H1 (cell line): ENCODE results near the gene C15orf61. TPM values are rescaled to one million over a fixed set of nuclear protein-coding genes. Genes with fewer than 3 reads are reported as not detected.

ENCODE experiments used
- CTCF ChIA-PET: fragments of 300-600 bp; sonication (Branson Sonifier 250); formaldehyde crosslinking; loops from one replicate; lab custom pipeline; 2021; ENCODE audit not compliant: partially characterized antibody; lab: Charles Lee
- POLR2A ChIA-PET: fragments of 300-600 bp; sonication (Branson Sonifier 250); formaldehyde crosslinking; loops from one replicate; lab custom pipeline; 2021; ENCODE audit warnings: inconsistent platforms; ENCODE audit not compliant: partially characterized antibody; lab: Charles Lee
- DNase-seq, 2 experiments: peaks; one replicate each; pipeline versions ENCODE4 v3.0.0 to v3.0.0-alpha.2; 2010 to 2022; ENCODE audit warnings: low spot score in 2 of 2, low read depth in 1 of 2, mixed read lengths in 1 of 2
- FAIRE-seq: peaks from 2 replicates; lab custom pipeline; 2011; peaks lifted over from hg19 to GRCh38; lab: Jason Lieb, UNC
- H2AFZ ChIP-seq: 2 replicates; pipeline ENCODE4 v1.8.1; 2012; ENCODE audit warnings: low read length, inconsistent platforms
- H2AK5ac ChIP-seq: 2 replicates; pipeline ENCODE4 v1.6.1; 2013; ENCODE audit warnings: low read depth, low read length
- H2BK120ac ChIP-seq: replicated peaks from 2 replicates; pipeline ENCODE3; 2013; ENCODE audit warnings: low read depth, low read length, inconsistent platforms
- H2BK12ac ChIP-seq: 2 replicates; pipeline ENCODE4 v1.6.1; 2013; ENCODE audit warnings: low read depth, low read length
- H2BK15ac ChIP-seq: 2 replicates; pipeline ENCODE4 v1.6.1; 2013; ENCODE audit warnings: low read length
- H2BK20ac ChIP-seq: 2 replicates; pipeline ENCODE4 v1.6.1; 2013; ENCODE audit warnings: low read length
- H2BK5ac ChIP-seq: 2 replicates; pipeline ENCODE4 v1.6.1; 2013; ENCODE audit warnings: low read depth, low read length
- H3K14ac ChIP-seq: 2 replicates; pipeline ENCODE4 v1.6.1; 2013; ENCODE audit warnings: inconsistent platforms; ENCODE audit not compliant: insufficient read length
- H3K18ac ChIP-seq: 2 replicates; pipeline ENCODE4 v1.6.1; 2013; ENCODE audit warnings: low read length; ENCODE audit errors: extremely low read depth
- H3K23ac ChIP-seq: 2 replicates; pipeline ENCODE4 v1.6.1; 2013; ENCODE audit warnings: inconsistent platforms; ENCODE audit not compliant: insufficient read length
- H3K23me2 ChIP-seq: 2 replicates; pipeline ENCODE4 v1.6.1; 2013; ENCODE audit warnings: low read depth, low read length
- H3K27ac ChIP-seq: 2 replicates; pipeline ENCODE4 v1.6.1; 2011; ENCODE audit warnings: low read depth, low read length, inconsistent platforms
- H3K27me3 ChIP-seq, 4 experiments: replicated peaks in 1 of 4; 1 replicate in 1 of 4; 2 replicates in 3 of 4; pipeline versions ENCODE4 v1.6.1 to v1.8.1; 2011 to 2013; ENCODE audit warnings: low read length in 3 of 4, mild to moderate bottlenecking in 3 of 4, inconsistent platforms in 2 of 4, mixed read lengths in 2 of 4, moderate library complexity in 1 of 4; ENCODE audit not compliant: control insufficient read depth in 3 of 4, insufficient read depth in 3 of 4; ENCODE audit errors: extremely low read depth in 1 of 4
- H3K36me3 ChIP-seq, 4 experiments: 2 replicates each; pipeline versions ENCODE4 v1.6.1 to v1.8.1; 2011 to 2013; ENCODE audit warnings: mild to moderate bottlenecking in 4 of 4, low read length in 3 of 4, moderate library complexity in 2 of 4, control low read depth in 1 of 4, inconsistent platforms in 1 of 4; ENCODE audit not compliant: insufficient read depth in 4 of 4, control insufficient read depth in 2 of 4
- H3K4ac ChIP-seq: replicated peaks from 2 replicates; pipeline ENCODE3; 2013; ENCODE audit warnings: low read length, low read depth, mixed read lengths, inconsistent platforms; ENCODE audit not compliant: insufficient read length
- H3K4me1 ChIP-seq, 4 experiments: replicated peaks in 1 of 4; 1 replicate in 1 of 4; 2 replicates in 3 of 4; pipeline versions ENCODE4 v1.6.1 to v1.8.1; 2011 to 2013; ENCODE audit warnings: low read length in 3 of 4, inconsistent platforms in 2 of 4, mixed read lengths in 1 of 4; ENCODE audit not compliant: insufficient read depth in 4 of 4, control insufficient read depth in 3 of 4
- H3K4me2 ChIP-seq, 2 experiments: 2 replicates each; pipeline versions ENCODE4 v1.6.1 to v1.8.1; 2011 to 2013; ENCODE audit warnings: low read depth in 2 of 2, low read length in 2 of 2, control low read depth in 1 of 2, inconsistent platforms in 1 of 2, mild to moderate bottlenecking in 1 of 2; ENCODE audit not compliant: insufficient read depth in 1 of 2
- H3K4me3 ChIP-seq, 4 experiments: fragments of 200-600, 300-600 bp in 1 of 4; sonication (generic), shearing (Covaris generic), sonication (Bioruptor Twin) in 1 of 4; 2 replicates each; pipeline versions ENCODE4 v1.5.1 to v1.8.1; 2011 to 2016; ENCODE audit warnings: low read length in 4 of 4, low read depth in 3 of 4, control low read depth in 2 of 4, inconsistent platforms in 2 of 4, mild to moderate bottlenecking in 2 of 4, mixed read lengths in 1 of 4, moderate library complexity in 1 of 4; ENCODE audit not compliant: insufficient read depth in 2 of 4; ENCODE audit errors: extremely low read depth in 1 of 4
- H3K56ac ChIP-seq: replicated peaks from 2 replicates; pipeline ENCODE3; 2013; ENCODE audit warnings: low read depth, mild to moderate bottlenecking, mixed read lengths, low read length, inconsistent platforms; ENCODE audit not compliant: insufficient read length
- H3K79me1 ChIP-seq: 2 replicates; pipeline ENCODE4 v1.6.1; 2013; ENCODE audit warnings: low read depth, low read length, control low read depth
- H3K79me2 ChIP-seq, 2 experiments: 2 replicates each; pipeline versions ENCODE4 v1.6.1 to v1.8.1; 2012 to 2013; ENCODE audit warnings: low read length in 2 of 2, mild to moderate bottlenecking in 2 of 2, inconsistent platforms in 1 of 2; ENCODE audit not compliant: insufficient read depth in 2 of 2, control insufficient read depth in 1 of 2
- H3K9ac ChIP-seq, 4 experiments: replicated peaks in 1 of 4; 1 replicate in 1 of 4; 2 replicates in 3 of 4; pipeline versions ENCODE4 v1.6.1 to v1.8.1; 2011 to 2013; ENCODE audit warnings: low read depth in 3 of 4, low read length in 3 of 4, control low read depth in 2 of 4, mild to moderate bottlenecking in 2 of 4, moderate library complexity in 2 of 4, inconsistent platforms in 1 of 4; ENCODE audit errors: extremely low read depth in 1 of 4
- H3K9me3 ChIP-seq, 2 experiments: 2 replicates each; pipeline versions ENCODE4 v1.6.1 to v1.8.1; 2012 to 2013; ENCODE audit warnings: mild to moderate bottlenecking in 2 of 2, moderate library complexity in 2 of 2, control low read depth in 1 of 2, inconsistent platforms in 1 of 2, low read depth in 1 of 2, low read length in 1 of 2, mixed read lengths in 1 of 2; ENCODE audit not compliant: insufficient read depth in 2 of 2
- H4K20me1 ChIP-seq, 2 experiments: replicated peaks in 1 of 2; 2 replicates each; pipeline versions ENCODE3 to v1.8.1; 2011 to 2013; ENCODE audit warnings: inconsistent platforms in 2 of 2, low read length in 2 of 2, mild to moderate bottlenecking in 1 of 2; ENCODE audit not compliant: insufficient read depth in 2 of 2, control insufficient read depth in 1 of 2
- H4K5ac ChIP-seq: 2 replicates; pipeline ENCODE4 v1.6.1; 2013; ENCODE audit warnings: low read length, low read depth, mixed read lengths, inconsistent platforms; ENCODE audit not compliant: insufficient read length
- H4K8ac ChIP-seq: 2 replicates; pipeline ENCODE4 v1.8.0; 2013; ENCODE audit warnings: mild to moderate bottlenecking, moderate library complexity, low read length, inconsistent platforms; ENCODE audit not compliant: insufficient read depth; ENCODE audit errors: extremely low read depth
- H4K91ac ChIP-seq: replicated peaks from 2 replicates; pipeline ENCODE3; 2013; ENCODE audit warnings: low read length, mixed read lengths, inconsistent platforms; ENCODE audit not compliant: insufficient read length
- CBX5 ChIP-seq: fragments of 300-800, 300-1000 bp; sonication (generic); IDR thresholded peaks from 2 replicates; pipeline ENCODE4 v1.7.1; 2016; ENCODE audit warnings: antibody characterized with exemption, low read length, low read depth
- FOSL1 ChIP-seq: IDR thresholded peaks from 2 replicates; pipeline ENCODE4 v1.6.1; 2011; ENCODE audit warnings: mild to moderate bottlenecking, low read depth, low read length, moderate library complexity; ENCODE audit not compliant: insufficient read depth
- PHF8 ChIP-seq: fragments of 200-600 bp; sonication (generic); conservative IDR thresholded peaks from 2 replicates; pipeline ENCODE4 v1.7.1; 2012; ENCODE audit warnings: low read depth, mild to moderate bottlenecking, inconsistent platforms, low read length, moderate library complexity
- POLR2A ChIP-seq, 2 experiments: IDR thresholded peaks; 1 replicate in 1 of 2; 2 replicates in 1 of 2; pipeline ENCODE4 v1.6.1; 2011; ENCODE audit warnings: low read depth in 2 of 2, low read length in 2 of 2, mild to moderate bottlenecking in 2 of 2; ENCODE audit errors: control extremely low read depth in 1 of 2
- RFX5 ChIP-seq: IDR thresholded peaks from 2 replicates; pipeline ENCODE4 v1.6.1; 2011; ENCODE audit warnings: low read depth, low read length, improper control_type of control experiment, borderline replicate concordance
- RNF2 ChIP-seq: fragments of 200-900, 300-1000 bp; sonication (generic); IDR thresholded peaks from 2 replicates; pipeline ENCODE4 v1.7.1; 2016; ENCODE audit warnings: borderline replicate concordance, low read depth, mild to moderate bottlenecking, antibody characterized with exemption, low read length; ENCODE audit not compliant: poor library complexity, severe bottlenecking; ENCODE audit errors: missing control alignments
- RXRA ChIP-seq: IDR thresholded peaks from 2 replicates; pipeline ENCODE4 v1.6.1; 2011; ENCODE audit warnings: low read depth, mild to moderate bottlenecking, low read length, moderate library complexity; ENCODE audit not compliant: insufficient read depth
- SP4 ChIP-seq: IDR thresholded peaks from 2 replicates; pipeline ENCODE4 v1.6.1; 2012; ENCODE audit warnings: low read length, inconsistent platforms
- TAF1 ChIP-seq: IDR thresholded peaks from 2 replicates; pipeline ENCODE4 v1.6.1; 2011; ENCODE audit warnings: mild to moderate bottlenecking, low read depth, low read length
- ZNF274 ChIP-seq: IDR thresholded peaks from 2 replicates; pipeline ENCODE4 v1.7.0; 2012; ENCODE audit warnings: low read length, borderline replicate concordance; ENCODE audit errors: extremely low read depth
- WGBS, 2 experiments: shearing (Covaris generic) in 1 of 2; methylation state at CpG; one replicate each; pipeline versions ENCODE4 v1.1.6 to v1.1.7; 2013 to 2015; ENCODE audit warnings: low lambda C conversion rate in 2 of 2, mixed read lengths in 2 of 2, inconsistent platforms in 1 of 2, low coverage in 1 of 2, missing lambda C conversion rate in 1 of 2; ENCODE audit not compliant: insufficient replicate concordance in 2 of 2, insufficient coverage in 1 of 2, insufficient read length in 1 of 2; ENCODE audit errors: extremely low coverage in 1 of 2, missing lambda C conversion rate in 1 of 2; 5-methylcytosine and 5-hydroxymethylcytosine counted together
- polyA plus RNA-seq, 7 experiments: library from polyadenylated mRNA; depleted of rRNA in 3 of 7; stranded (reverse) in 5 of 7; unstranded in 2 of 7; fragments of >200 nt in 5 of 7; fragments of 200-250 nt in 2 of 7; gene quantifications; 1 replicate in 5 of 7; 2 replicates in 1 of 7; 4 replicates in 1 of 7; pipeline versions ENCODE4 v1.2.1 to v1.2.3, GENCODE V29; 2011 to 2013; ENCODE audit warnings: missing spikeins in 2 of 7, mixed read lengths in 2 of 7
- total RNA-seq: library from RNA; stranded (reverse); fragmentation: NEBNext Ultra II Directional; extraction: Animal tissue kit (Norgen Biotek cat#: 25700); gene quantifications from 2 replicates; pipeline ENCODE4 v1.2.1, GENCODE V29; 2021

Gene C15orf61
- total and polyA plus RNA-seq, 2 of the 8 experiments (the other 6 are each of a cell fraction or from before 2014, with no cell fraction given), result 1.7 to 2.0 TPM

- H2BK12ac ChIP-seq, result no peak overlapping the region
- H3K36me3 ChIP-seq, result no peaks in the 10 kb centered on the region
- H4K8ac ChIP-seq, result no peak overlapping the region
- no peak overlapping the region for H3K9ac ChIP-seq
- H3K27me3 ChIP-seq, result no peaks in the 10 kb centered on the region
- peaks cover 0 to 6% (median 4%) of the 10 kb centered on the region in 4 experiments; a peak in 5 of 7 replicates for H3K4me1 ChIP-seq
- no peaks in the 10 kb centered on the region for H4K20me1 ChIP-seq
- no peak overlapping the region for H3K23ac ChIP-seq
- no peaks in the 10 kb centered on the region for H3K79me2 ChIP-seq
- H3K23me2 ChIP-seq, result no peaks in the 10 kb centered on the region
- H2BK15ac ChIP-seq, result no peak overlapping the region
- no peak overlapping the region for H4K91ac ChIP-seq
- no peaks in the 10 kb centered on the region for H3K9me3 ChIP-seq
- no peak overlapping the region for H2BK5ac ChIP-seq
- CTCF ChIA-PET, result interaction anchor here (0.7 to 1.9 kb wide), 3 partner anchors 10 to 12 kb away, joined by 3 to 8 read pairs (median 3); no protein-coding TSS in a partner anchor
- H4K5ac ChIP-seq, result no peak overlapping the region
- FAIRE-seq, result no peak
- no peak overlapping the region for H3K4me3 ChIP-seq
- no peak overlapping the region for H3K18ac ChIP-seq
- 88% methylated on average over 1 of the region's 1 CpG; no CpG with 5 or more reads in 1 of the 2 experiments for WGBS, 2 experiments
- no peak overlapping the region for H2AK5ac ChIP-seq
- no peak overlapping the region for H2AFZ ChIP-seq
- no peak overlapping the region for H2BK20ac ChIP-seq
- H3K4ac ChIP-seq, result no peak overlapping the region
- no peak overlapping the region for H3K14ac ChIP-seq
- POLR2A ChIA-PET, result interaction anchor here (0.5 kb wide), 1 partner anchor 720 kb away, joined by 3 read pairs; no protein-coding TSS in a partner anchor
- H3K79me1 ChIP-seq, result no peaks in the 10 kb centered on the region
- no peak overlapping the region for H3K27ac ChIP-seq
- no peak for DNase-seq
- no peak overlapping the region for H2BK120ac ChIP-seq
- H3K4me2 ChIP-seq, result no peak overlapping the region
- no peak overlapping the region for H3K56ac ChIP-seq
- no peak for TF ChIP-seq SP4
- no peak for TF ChIP-seq RFX5
- TF ChIP-seq PHF8, result no peak
- no peak for TF ChIP-seq FOSL1
- no peak for TF ChIP-seq TAF1
- no peak for TF ChIP-seq RXRA
- TF ChIP-seq RNF2, result no peak
- no peak for TF ChIP-seq CBX5
- TF ChIP-seq ZNF274, result no peak
- no peak for TF ChIP-seq POLR2A (IDR thresholded peaks at IDR 0.05; ENCODE audit: control extremely low read depth in 1 of 2, low read depth in 2 of 2, low read length in 2 of 2)
Observed at GRCh38 chr15:67559158-67559557, 38.2 kb downstream of the C15orf61 start.
